WTC11 (cell line): Measurements from ENCODE around the gene MGAM2.

ENCODE experiments used
- ATF3 ChIP-seq: sonication (generic); formaldehyde crosslinking; conservative IDR thresholded peaks from 2 replicates; pipeline ENCODE4 v1.8.1; 2022; ENCODE audit warnings: mild to moderate bottlenecking, missing genetic modification reagents
- CBFB ChIP-seq: sonication (generic); formaldehyde crosslinking; IDR thresholded peaks from 2 replicates; pipeline ENCODE4 v1.8.1; 2022; ENCODE audit warnings: mild to moderate bottlenecking, low read depth, missing genetic modification reagents
- E2F1 ChIP-seq: sonication (generic); formaldehyde crosslinking; IDR thresholded peaks from 2 replicates; pipeline ENCODE4 v1.8.0; 2022; ENCODE audit warnings: mild to moderate bottlenecking, missing genetic modification reagents
- ETV6 ChIP-seq: sonication (generic); formaldehyde crosslinking; IDR thresholded peaks from 2 replicates; pipeline ENCODE4 v1.8.1; 2022; ENCODE audit warnings: mild to moderate bottlenecking, missing genetic modification reagents
- NFYB ChIP-seq: sonication (generic); formaldehyde crosslinking; conservative IDR thresholded peaks from 2 replicates; pipeline ENCODE4 v1.8.0; 2022; ENCODE audit warnings: low read depth, missing genetic modification reagents
- USF2 ChIP-seq: sonication (generic); formaldehyde crosslinking; IDR thresholded peaks from 2 replicates; pipeline ENCODE4 v1.8.1; 2023; ENCODE audit warnings: mild to moderate bottlenecking, missing genetic modification reagents, moderate library complexity
- ZBTB21 ChIP-seq: sonication (generic); formaldehyde crosslinking; IDR thresholded peaks from 2 replicates; pipeline ENCODE4 v1.8.1; 2023; ENCODE audit warnings: mild to moderate bottlenecking, missing genetic modification reagents, borderline replicate concordance
- ZNF121 ChIP-seq: sonication (generic); formaldehyde crosslinking; IDR thresholded peaks from 2 replicates; pipeline ENCODE4 v1.8.0; 2023; ENCODE audit warnings: missing genetic modification reagents
- ZNF232 ChIP-seq: sonication (generic); formaldehyde crosslinking; IDR thresholded peaks from 2 replicates; pipeline ENCODE4 v1.8.0; 2022; ENCODE audit warnings: mild to moderate bottlenecking, missing genetic modification reagents
- TF ChIP-seq, protein P1 (sequence below): fragments of 200-600 bp; IDR thresholded peaks from 2 replicates; pipeline ENCODE4 v1.8.0; 2022; ENCODE audit warnings: antibody characterized with exemption
- TF ChIP-seq, protein P2 (sequence below): fragments of 250-450 bp; sonication (Bioruptor Pico); IDR thresholded peaks from 2 replicates; pipeline ENCODE4 v1.8.0; 2021; ENCODE audit warnings: mild to moderate bottlenecking

DNA sequence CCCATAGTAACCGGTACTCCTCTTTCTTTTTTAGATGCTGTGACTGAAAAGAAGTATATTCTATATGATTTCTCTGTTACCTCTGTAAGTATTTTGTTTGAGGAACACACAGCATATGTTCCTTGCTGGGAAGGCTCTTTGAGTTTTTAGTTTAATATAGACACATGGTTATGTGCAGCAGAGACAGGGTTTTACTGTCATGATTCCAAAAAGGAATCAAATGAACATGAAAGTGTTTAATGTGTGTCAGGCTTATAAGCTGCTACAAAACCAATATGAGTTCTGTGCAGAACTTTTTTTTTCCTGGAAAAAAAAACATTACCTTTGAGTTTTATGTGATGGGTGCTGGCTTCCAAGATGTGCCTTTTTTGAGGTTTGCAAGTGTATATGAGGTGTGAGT, 50.4 kb downstream of the MGAM2 start:
- TF ChIP-seq ZNF232 (no peak), ZBTB21 (CRISPR knock-in tag) (no peak), NFYB (CRISPR knock-in tag) (no peak), CBFB (CRISPR knock-in tag) (no peak), USF2 (CRISPR knock-in tag) (no peak), ZNF121 (CRISPR knock-in tag) (no peak), E2F1 (CRISPR knock-in tag) (no peak), ETV6 (no peak), ATF3 (CRISPR knock-in tag) (no peak)
- TF ChIP-seq, protein P1, sequence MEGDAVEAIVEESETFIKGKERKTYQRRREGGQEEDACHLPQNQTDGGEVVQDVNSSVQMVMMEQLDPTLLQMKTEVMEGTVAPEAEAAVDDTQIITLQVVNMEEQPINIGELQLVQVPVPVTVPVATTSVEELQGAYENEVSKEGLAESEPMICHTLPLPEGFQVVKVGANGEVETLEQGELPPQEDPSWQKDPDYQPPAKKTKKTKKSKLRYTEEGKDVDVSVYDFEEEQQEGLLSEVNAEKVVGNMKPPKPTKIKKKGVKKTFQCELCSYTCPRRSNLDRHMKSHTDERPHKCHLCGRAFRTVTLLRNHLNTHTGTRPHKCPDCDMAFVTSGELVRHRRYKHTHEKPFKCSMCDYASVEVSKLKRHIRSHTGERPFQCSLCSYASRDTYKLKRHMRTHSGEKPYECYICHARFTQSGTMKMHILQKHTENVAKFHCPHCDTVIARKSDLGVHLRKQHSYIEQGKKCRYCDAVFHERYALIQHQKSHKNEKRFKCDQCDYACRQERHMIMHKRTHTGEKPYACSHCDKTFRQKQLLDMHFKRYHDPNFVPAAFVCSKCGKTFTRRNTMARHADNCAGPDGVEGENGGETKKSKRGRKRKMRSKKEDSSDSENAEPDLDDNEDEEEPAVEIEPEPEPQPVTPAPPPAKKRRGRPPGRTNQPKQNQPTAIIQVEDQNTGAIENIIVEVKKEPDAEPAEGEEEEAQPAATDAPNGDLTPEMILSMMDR = no peak
- TF ChIP-seq, protein P2, sequence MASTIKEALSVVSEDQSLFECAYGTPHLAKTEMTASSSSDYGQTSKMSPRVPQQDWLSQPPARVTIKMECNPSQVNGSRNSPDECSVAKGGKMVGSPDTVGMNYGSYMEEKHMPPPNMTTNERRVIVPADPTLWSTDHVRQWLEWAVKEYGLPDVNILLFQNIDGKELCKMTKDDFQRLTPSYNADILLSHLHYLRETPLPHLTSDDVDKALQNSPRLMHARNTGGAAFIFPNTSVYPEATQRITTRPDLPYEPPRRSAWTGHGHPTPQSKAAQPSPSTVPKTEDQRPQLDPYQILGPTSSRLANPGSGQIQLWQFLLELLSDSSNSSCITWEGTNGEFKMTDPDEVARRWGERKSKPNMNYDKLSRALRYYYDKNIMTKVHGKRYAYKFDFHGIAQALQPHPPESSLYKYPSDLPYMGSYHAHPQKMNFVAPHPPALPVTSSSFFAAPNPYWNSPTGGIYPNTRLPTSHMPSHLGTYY (CRISPR knock-in tag) = no peak
